KBM-7 (cell line): ENCODE results near the gene CDCA7L.
"Not testable (repeated sequence)": the region's sequence is repeated elsewhere in the genome, so short reads cannot be mapped to it uniquely, and the experiment has no call there.

Experiments used
- DNase-seq: peaks from one replicate; pipeline ENCODE4 v3.0.0-alpha.2; 2015
- in situ Hi-C: fragments of 300-500 bp; cut with MboI; formaldehyde crosslinking; loops from 2 replicates; pipeline ENCODE4 v1.14.3; 2020; ENCODE audit warnings: low sequenced_read_pairs, low pct_unique_long_range_greater_than_20kb, mixed read lengths

Gene CDCA7L

DNA sequence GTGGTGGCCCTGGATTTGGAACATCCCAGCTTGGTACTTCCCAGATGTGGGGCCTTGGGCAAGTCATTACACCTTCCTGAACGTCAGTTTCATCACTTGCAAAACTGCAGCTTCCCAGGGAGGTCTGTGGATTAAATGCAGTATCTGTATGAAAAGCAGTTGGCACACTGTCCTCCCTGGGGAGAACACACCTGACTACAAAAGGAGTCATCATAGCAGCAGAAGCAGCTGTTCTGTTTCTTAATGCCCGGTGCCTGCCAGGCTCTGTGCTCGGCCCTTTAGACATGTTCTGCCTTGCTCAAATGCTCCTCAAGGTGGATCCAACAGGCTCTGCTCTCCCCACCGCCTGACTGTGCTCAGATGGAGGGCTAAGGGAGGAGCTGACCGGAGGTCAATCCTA is 31.0 kb downstream of the CDCA7L start:
- in situ Hi-C loops: no loop called here
- no peak for DNase-seq

- in situ Hi-C loops: no loop called here
- no peak for DNase-seq
Observed at GRCh38 chr7:21912931-21913780, 32.5 kb downstream of the CDCA7L start.

DNA sequence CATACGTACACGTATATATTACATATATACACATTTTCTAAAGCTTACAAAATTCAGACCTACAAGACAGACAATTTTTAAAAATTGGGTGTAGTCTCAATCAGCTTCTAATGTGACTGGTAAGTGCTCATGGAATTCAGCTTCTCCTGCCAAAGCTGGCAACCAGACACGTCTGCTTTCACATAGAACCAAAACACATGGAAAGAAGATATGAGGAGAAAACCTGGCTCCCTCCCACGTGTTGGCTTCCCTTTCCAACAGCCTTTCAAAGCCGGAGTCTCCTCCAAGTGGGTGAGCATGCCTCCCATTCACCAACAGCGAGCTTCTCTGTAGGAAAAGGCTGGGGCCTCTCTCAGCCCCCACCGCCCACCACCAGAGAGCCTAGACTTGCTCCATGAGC is 33.4 kb downstream of the CDCA7L start:
- in situ Hi-C loops: no loop called here
- DNase-seq: no peak

DNA sequence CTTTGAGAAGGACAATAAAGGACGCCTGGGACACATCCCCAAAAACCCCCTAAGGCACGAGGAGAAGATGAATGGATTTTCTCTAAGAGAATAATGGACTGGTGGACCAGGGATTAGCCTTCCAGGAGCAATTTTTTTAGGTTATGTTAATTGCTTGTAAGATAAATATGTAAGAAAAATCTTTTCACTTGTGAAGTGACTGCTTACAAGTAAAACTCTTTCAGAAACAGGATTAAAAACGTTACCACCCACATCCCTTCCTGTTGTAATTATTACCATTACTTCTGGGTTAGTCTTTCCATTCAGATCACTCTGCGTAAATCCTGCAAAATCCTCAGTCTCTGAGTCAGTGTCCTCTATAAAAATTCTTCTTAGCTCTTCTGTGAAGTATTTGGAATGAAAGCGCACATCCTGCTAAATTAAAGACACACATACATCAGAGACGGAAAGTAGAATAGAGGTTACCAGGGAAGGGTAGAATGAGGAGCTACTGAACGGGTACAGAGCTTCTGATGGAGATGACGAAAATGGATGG is 34.3 kb downstream of the CDCA7L start:
- DNase-seq: no peak
- in situ Hi-C loops: no loop called here

GRCh38 chr7:21910253-21910652 is 35.4 kb downstream of the CDCA7L start:
- DNase-seq: no peak
- in situ Hi-C loops: no loop called here

DNA sequence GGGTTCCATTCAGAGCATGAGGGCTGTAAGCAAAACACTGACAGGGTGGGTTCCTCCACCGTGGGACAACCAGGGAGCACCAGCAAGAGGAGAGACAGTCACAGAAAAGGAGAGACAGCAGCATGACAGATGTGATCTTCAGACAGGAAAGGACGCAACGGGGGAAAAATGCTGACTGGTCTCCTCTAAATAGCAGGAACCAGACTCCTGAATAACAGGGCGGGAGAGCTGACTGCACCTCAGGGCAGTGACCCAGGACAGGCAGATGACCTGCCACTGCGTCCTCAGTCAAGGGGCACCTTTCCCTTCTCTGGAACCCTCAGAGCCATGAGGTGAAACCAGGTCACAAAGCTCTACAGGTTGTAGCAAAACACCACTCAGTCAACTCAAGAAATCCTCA is 37.0 kb downstream of the CDCA7L start:
- in situ Hi-C loops: no loop called here
- DNase-seq: no peak

DNA sequence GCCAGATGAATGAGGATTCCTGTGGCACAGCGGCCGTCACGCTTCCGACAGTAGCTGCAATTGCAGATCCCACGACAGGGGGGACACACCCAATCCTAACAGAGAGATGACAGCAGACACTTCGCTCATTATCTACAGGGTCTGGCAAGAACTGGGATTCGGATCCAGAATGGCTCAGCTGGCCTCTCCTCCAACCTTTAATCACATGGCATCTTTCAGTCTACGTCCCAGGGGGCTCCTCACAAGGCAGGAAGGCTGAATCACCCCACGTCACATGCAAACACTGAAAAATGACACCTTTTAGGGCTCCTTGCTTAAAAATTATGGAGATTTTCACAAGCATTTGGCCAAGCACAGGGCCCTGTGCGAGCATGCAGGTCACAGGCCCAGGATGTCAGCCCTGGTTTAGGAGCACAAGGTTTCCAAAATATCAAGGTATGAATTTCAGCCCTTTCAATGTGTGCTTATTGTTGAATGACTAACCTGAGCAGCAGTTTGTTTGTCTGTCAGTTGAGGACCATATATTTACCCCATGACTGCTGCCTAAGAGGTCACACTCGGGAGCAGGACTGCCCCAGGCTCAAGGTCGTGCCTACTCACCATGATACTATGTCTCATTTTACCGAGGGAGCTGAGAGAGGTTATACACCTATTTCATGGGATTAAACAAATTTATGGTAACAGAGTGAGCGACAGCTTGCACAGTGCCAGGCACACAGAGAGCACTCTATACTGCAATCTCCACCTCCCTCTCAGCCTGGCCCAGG is 42.5 kb downstream of the CDCA7L start:
- in situ Hi-C loops: no loop called here
- DNase-seq: no peak

- DNase-seq: no peak
- in situ Hi-C loops: no loop called here
Observed at GRCh38 chr7:21902240-21902639, 43.5 kb downstream of the CDCA7L start.

DNA sequence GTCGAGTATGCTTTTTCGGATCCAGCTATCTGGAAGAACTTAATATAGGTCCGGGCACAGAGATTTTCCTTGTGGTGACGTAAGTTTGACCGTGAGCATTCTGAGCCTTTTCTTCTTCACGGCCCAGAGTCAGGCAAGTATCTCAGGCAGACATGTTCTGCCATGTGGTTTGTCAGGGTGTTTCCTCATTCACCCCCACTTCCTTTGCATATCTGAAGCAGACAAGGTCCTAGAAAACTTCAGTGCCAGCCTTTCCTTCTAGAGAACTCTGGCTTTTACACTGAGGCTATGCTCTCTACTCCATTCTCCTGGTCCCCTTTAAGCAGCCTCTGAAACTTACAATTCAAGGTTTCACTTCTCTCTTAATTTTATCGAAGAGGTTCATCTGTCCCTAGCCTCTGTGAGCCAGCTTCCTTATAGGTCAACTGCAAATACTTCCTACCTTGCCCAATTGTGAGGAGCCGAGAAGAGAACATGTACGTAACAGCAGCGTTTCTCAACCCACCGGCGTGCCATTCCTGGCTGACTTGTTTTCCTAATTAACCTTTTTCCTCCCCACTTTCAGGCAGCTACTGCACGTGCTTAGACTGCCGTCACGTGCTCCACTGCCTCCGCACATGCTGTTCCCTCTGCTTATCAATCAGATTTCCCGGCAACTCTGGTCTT is 47.3 kb downstream of the CDCA7L start:
- DNase-seq: peak; percentile 51
- in situ Hi-C loops: no loop called here

GRCh38 chr7:21893401-21893800 is 52.3 kb downstream of the CDCA7L start:
- in situ Hi-C loops: no loop called here
- no peak for DNase-seq

GRCh38 chr7:21891291-21891690 is 54.4 kb downstream of the CDCA7L start:
- no peak for DNase-seq
- in situ Hi-C loops: no loop called here

DNA sequence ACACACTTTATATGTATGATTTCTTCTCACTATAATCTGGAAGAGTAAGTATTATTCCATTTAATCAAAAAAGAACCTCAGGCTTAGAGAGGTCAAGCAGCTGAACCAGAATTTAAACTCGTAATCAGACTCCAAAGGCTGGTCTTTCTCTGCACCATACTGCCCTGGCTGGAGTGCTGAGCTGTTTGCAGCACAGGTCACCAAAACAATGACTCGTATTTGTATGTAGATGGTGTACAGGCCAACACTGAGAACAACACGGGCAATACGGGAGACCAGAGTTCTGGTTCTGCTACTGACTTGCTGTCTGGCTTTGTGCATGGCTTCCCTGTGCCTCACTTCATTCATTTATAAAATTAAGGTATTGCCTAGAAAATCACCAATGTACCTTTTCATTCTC is 57.9 kb downstream of the CDCA7L start:
- no peak for DNase-seq
- in situ Hi-C loops: no loop called here

- in situ Hi-C loops: no loop called here
- DNase-seq: no peak
Observed at GRCh38 chr7:21887353-21887752, 58.3 kb downstream of the CDCA7L start.

GRCh38 chr7:21886396-21886795 is 59.3 kb downstream of the CDCA7L start:
- DNase-seq: no peak
- in situ Hi-C loops: no loop called here

- in situ Hi-C loops: no loop called here
- DNase-seq: no peak
Observed at GRCh38 chr7:21884496-21884895, 61.2 kb downstream of the CDCA7L start.

DNA sequence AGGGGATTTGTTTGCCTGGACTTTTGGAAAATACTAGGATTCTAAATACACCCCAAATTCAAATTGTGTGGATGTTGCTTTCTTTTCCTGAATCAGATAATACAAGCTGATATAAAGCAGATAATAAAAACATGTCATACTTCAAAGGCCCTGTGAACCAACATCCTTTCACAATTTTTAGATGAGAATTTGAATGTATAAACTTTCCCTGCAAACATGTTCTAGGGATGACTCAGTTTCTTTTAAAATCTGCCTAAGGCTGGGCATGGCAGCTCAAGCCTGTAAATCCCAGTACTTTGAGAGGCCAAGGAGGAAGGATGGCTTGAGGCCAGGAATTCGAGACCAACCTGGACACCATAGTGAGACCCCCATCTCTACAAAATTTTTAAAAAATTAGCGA is 62.2 kb downstream of the CDCA7L start:
- DNase-seq, in situ Hi-C loops: not testable (repeated sequence)

- in situ Hi-C loops: no loop called here
- DNase-seq: no peak
Observed at GRCh38 chr7:21883069-21883468, 62.6 kb downstream of the CDCA7L start.

DNA sequence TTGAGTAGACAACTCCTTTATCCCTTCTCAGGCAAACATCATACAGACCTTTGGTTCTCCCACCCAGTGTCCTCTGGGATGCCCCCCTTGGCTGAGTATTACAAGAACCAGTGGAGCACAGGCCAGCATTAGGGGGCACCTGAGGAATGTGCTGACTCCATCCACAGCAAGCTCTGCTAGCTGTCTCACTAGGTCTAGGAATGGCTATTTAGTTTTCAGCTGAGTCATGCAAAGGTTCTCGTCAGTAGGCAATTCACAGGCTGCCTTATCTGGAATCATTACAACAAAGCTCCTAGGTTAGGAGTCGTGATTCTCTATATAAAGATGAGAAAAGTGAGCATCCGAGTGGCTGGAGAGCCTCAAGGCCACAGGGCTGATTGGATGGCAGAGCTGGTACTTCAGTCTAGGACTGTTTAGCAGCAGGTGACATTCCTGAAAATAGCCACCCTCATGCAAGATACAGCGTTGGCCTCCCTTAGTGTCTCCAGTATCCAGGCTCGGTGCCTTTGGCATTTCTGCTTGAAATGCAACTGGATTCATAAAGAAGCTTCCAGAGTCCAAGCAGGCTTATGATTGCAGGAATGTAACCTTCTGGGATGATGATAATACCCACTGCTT is 75.8 kb downstream of the CDCA7L start:
- DNase-seq: no peak

GRCh38 chr7:21868576-21868850 is 77.2 kb downstream of the CDCA7L start:
- no peak for DNase-seq
- in situ Hi-C loops: no loop called here

More for the DNA sequence above, 75.8 kb downstream of the CDCA7L start:
- in situ Hi-C loops: no loop called here
